Small intestine (tissue), 7 donors: ENCODE measurements around the gene RLN3. TPM values are rescaled to one million over a fixed set of nuclear protein-coding genes. Genes with fewer than 3 reads are reported as not detected.

ENCODE experiments used
- DNase-seq, 2 donors: peaks; one replicate each; pipeline versions ENCODE4 v3.0.0 to v3.0.0-alpha.2; 2013
- FAIRE-seq: peaks from 2 replicates; lab custom pipeline; 2012; peaks lifted over from hg19 to GRCh38; lab: Jason Lieb, UNC
- H3K27ac ChIP-seq, 3 donors: one replicate each; pipeline ENCODE4 v1.5.1; 2013; ENCODE audit warnings: low read length in 2 of 3, mild to moderate bottlenecking in 2 of 3, control low read depth in 1 of 3, inconsistent platforms in 1 of 3, low read depth in 1 of 3, moderate library complexity in 1 of 3
- H3K27me3 ChIP-seq, 3 donors: one replicate each; pipeline ENCODE4 v1.6.1; 2013; ENCODE audit warnings: low read length in 3 of 3, inconsistent platforms in 1 of 3; ENCODE audit not compliant: control insufficient read depth in 3 of 3, insufficient read depth in 3 of 3
- H3K36me3 ChIP-seq, 3 donors: one replicate each; pipeline ENCODE4 v1.6.1; 2013; ENCODE audit warnings: low read length in 3 of 3, inconsistent platforms in 1 of 3, low read depth in 1 of 3, mild to moderate bottlenecking in 1 of 3, moderate library complexity in 1 of 3; ENCODE audit not compliant: control insufficient read depth in 3 of 3, insufficient read depth in 2 of 3
- H3K4me1 ChIP-seq, 3 donors: one replicate each; pipeline ENCODE4 v1.6.1; 2013; ENCODE audit warnings: low read length in 2 of 3, inconsistent platforms in 1 of 3, low read depth in 1 of 3, mild to moderate bottlenecking in 1 of 3, moderate library complexity in 1 of 3; ENCODE audit not compliant: control insufficient read depth in 3 of 3, insufficient read depth in 2 of 3
- H3K4me3 ChIP-seq, 3 donors: one replicate each; pipeline ENCODE4 v1.5.1; 2013; ENCODE audit warnings: low read length in 3 of 3, control low read depth in 1 of 3, inconsistent platforms in 1 of 3, low read depth in 1 of 3, mild to moderate bottlenecking in 1 of 3, moderate library complexity in 1 of 3
- H3K9me3 ChIP-seq, 2 donors: one replicate each; pipeline ENCODE4 v1.6.1; 2013; ENCODE audit warnings: low read depth in 1 of 2, low read length in 1 of 2; ENCODE audit not compliant: control insufficient read depth in 2 of 2, insufficient read depth in 1 of 2
- WGBS, 3 donors: extraction: QIAGEN DNeasy Blood & Tissue Kit; methylation state at CpG; one replicate each; pipeline ENCODE4 v1.1.7; 2013; 5-methylcytosine and 5-hydroxymethylcytosine counted together
- polyA plus RNA-seq, 4 donors: library from polyadenylated mRNA; stranded (reverse) in 3 of 4; unstranded in 1 of 4; fragments of 200-250 nt in 3 of 4; fragments of 120-200 nt in 1 of 4; gene quantifications; one replicate each; pipeline versions ENCODE4 v1.2.1 to v1.2.3, GENCODE V29; 2013
- donor health status: healthy with polysubstance abuse.
- donor health status: control.
- donor health status: control.
- donor health status: Bipolar disorder and iron deficiency.
- donor health status: healthy.

The RLN3 gene
- polyA plus RNA-seq, 4 donors: 0.68 TPM; not detected in 3

DNA sequence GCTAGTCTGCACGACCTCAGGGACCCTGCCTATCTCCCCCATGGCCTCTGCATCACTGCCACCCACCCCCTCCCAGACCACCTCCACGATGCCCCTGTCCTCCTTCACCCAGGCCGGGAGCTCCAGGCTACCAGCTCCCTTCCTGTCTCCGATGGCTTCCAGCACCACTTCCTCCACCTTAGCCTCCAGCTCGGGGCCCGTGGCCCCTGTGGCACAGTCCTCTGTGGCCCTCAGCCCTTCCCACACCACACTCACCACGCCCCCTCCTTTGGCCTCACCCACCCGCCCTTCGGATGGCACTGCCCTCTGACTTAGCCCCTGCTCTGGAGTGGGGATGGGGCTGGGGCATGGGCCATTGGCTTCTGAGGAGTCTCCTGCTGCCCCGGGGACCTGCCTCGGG is 26.8 kb downstream of the RLN3 start:
- 54 to 73% (median 61%) methylated on average over 11 of the region's 11 CpGs for WGBS, 3 donors
- Histone ChIP-seq H3K9me3 (peaks cover 0 to 6% of the 10 kb centered on the region in 2 donors), H3K27me3 (peaks cover 0 to 38% (median 4%) of the 10 kb centered on the region in 3 donors), H3K27ac (no peak overlapping the region), H3K4me1 (peaks cover 0 to 12% (median 0%) of the 10 kb centered on the region in 3 donors), H3K36me3 (peaks cover 0 to 14% (median 0%) of the 10 kb centered on the region in 3 donors), H3K4me3 (no peak overlapping the region)
- FAIRE-seq (no peak), DNase-seq (no peak)

DNA sequence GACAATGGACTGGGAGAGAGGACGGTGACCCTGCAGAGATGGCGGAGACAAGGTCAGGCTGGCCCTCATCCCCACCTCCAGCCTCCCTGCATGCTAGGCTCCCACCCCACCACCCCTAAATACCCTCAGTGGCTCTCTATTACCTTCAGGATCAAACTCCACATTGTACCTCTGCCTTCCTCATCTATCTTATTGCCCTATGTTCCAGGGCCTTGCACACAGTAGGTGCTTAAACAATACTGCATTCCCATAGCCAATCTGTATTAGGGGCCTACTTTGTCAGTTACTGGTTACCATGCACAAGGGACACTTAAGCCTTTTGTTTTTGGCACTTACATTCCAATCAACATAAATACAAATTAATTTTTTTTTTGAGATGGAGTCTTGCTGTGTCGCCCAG is 27.4 kb downstream of the RLN3 start:
- peaks cover 0 to 18% (median 0%) of the 10 kb centered on the region in 3 donors for H3K4me1 ChIP-seq
- peaks cover 0 to 6% of the 10 kb centered on the region in 2 donors for H3K9me3 ChIP-seq
- no peak overlapping the region for H3K27ac ChIP-seq
- WGBS, 3 donors: 86 to 98% (median 91%) methylated on average over 3 of the region's 3 CpGs
- DNase-seq (no peak), FAIRE-seq (no peak)
- peaks cover 0 to 14% (median 0%) of the 10 kb centered on the region in 3 donors for H3K36me3 ChIP-seq
- no peak overlapping the region for H3K4me3 ChIP-seq
- peaks cover 0 to 40% (median 6%) of the 10 kb centered on the region in 3 donors for H3K27me3 ChIP-seq

DNA sequence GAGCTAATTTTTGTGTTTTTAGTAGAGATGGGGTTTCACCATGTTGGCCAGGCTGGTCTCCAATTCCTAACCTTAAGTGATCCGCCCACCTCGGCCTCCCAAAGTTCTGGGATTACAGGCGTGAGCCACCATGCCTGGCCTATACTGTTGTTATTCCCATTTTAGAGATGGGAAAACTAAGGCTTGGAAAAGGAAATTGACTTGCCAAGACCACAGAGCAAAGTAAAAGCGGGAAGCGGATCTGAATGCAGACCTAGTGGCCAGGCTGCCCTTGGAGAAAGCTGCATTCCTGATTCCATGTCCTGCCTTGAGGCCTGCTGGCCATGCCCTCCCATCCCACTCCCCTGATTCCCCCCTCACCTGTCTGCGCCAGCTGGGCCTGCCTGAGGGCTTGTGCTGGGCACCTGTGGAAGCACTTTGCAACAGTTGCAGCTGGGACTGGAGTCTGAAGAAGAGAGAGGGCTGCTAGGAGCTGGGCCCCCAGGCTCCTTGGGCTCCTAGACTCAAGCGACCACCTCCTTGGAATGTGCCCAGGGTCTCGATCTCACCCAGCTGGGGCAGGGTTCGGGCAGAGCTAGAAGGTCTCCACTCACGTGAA is 28.2 kb downstream of the RLN3 start:
- H3K36me3 ChIP-seq: peaks cover 0 to 10% (median 0%) of the 10 kb centered on the region in 3 donors
- FAIRE-seq (no peak), DNase-seq (no peak)
- no peak overlapping the region for H3K27ac ChIP-seq
- H3K27me3 ChIP-seq: peaks cover 0 to 40% (median 6%) of the 10 kb centered on the region in 3 donors
- H3K4me3 ChIP-seq: no peak overlapping the region
- peaks cover 0 to 19% (median 0%) of the 10 kb centered on the region in 3 donors for H3K4me1 ChIP-seq
- H3K9me3 ChIP-seq: peaks cover 0 to 6% of the 10 kb centered on the region in 2 donors
- WGBS, 3 donors: 94 to 97% (median 96%) methylated on average over 10 of the region's 10 CpGs

DNA sequence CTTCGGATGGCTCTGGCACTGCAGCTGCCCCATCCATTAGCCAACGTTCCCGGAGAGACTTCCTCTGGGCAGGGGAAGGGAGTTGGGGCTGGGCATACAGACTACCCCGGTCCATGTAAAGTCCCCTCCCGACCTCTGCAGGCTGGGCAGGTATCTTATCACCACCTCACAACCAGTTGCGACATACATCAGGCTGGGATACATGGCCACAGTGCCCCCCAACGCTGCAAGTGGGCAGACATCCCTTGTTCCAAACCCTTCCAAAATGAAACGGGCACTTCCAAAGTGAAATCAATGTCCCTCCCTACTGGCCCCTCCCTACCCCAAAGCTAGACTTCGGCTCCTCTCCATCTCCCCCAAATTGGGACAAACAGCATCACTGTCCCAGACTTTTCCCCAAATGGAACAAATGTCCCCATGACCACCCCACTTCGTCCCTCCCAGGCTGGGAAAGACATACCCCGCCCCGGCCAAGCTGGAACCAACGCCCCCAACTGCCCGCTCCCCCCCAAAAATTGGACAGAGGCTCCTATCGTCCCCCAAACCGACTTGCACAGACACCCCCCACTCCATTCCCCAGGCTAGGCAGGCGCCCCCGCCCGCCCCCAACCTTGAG is 28.9 kb downstream of the RLN3 start:
- peaks cover 0 to 6% of the 10 kb centered on the region in 2 donors for H3K9me3 ChIP-seq
- peaks cover 0 to 7% (median 0%) of the 10 kb centered on the region in 3 donors for H3K36me3 ChIP-seq
- peaks cover 0 to 26% (median 2%) of the 10 kb centered on the region in 3 donors for H3K4me1 ChIP-seq
- H3K27me3 ChIP-seq: peaks cover 0 to 40% (median 6%) of the 10 kb centered on the region in 3 donors
- WGBS, 3 donors: 31 to 47% (median 44%) methylated on average over 17 to 19 of the region's 19 CpGs
- H3K27ac ChIP-seq: no peak overlapping the region
- no peak for DNase-seq
- FAIRE-seq: no peak
- peak overlapping the region in 1 of 3 donors; percentile 7 for H3K4me3 ChIP-seq

DNA sequence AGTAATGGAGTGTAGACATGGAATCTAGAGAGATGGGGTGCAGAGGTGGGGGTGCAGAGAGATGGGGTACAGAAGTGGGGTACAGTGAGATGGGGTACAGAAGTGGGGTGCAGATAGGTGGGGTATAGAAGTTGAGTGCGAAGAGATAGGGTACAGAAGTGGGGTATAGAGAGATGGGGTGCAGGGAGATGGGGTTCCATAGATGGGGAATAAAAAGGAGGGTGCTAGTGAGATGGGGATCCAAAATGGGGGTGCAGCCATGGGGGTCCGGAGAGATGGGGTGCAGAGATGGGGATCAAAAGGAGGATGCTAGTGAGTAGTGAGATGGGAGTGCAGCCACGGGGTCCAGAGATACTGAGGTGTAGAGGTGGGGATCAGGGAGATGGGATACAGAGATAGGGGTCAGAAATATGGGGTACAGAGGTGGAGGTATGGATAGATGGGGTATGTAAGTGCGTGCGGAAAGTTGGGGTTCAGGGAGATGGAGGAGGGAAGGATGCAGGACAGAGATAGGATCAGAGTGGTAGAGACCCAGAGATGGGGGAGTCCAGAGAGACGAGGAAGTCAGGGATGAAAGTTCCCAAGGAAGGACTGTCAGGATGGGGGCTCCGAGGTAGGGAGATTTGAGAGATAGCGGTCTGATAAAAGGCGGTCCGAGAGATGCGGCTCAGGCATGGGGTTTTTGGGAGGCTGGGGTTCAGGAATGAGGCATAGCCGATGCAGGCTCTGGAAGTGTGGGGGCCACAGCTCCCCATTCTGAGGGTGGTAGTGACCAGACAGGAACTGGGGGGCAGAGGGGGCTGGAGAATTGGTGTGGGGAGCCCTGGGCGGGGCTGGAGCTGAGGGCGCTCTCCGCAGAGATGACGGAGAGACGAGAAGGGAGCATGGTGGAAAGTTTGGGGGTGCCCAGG is 30.5 kb downstream of the RLN3 start:
- peaks cover 0 to 31% (median 2%) of the 10 kb centered on the region in 3 donors for H3K4me1 ChIP-seq
- H3K27ac ChIP-seq: no peak overlapping the region
- DNase-seq: no peak
- peaks cover 0 to 40% (median 6%) of the 10 kb centered on the region in 3 donors for H3K27me3 ChIP-seq
- 24 to 45% (median 35%) methylated on average over 15 to 17 of the region's 17 CpGs for WGBS, 3 donors
- H3K36me3 ChIP-seq: no peaks in the 10 kb centered on the region
- no peak for FAIRE-seq
- H3K4me3 ChIP-seq: no peak overlapping the region
- H3K9me3 ChIP-seq: no peaks in the 10 kb centered on the region

DNA sequence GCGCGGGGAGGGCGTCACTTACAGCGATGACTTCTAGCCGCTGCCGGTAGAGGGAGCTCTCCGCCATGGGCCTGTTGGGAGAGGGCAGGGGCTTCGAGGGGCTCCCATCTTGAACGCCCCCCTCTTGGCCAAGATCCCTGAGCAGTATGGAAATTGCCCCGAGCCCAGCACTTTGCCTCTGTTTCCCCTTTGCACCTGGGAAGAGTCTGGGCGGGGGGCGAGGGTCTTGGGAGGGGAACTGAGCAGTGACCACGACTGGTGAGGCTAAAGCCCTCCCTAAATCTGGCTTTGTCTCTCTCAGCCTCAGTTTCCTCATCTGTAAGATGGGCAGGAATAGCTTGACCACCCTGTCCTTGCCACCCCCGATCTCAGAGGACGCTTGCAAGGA is 31.1 kb downstream of the RLN3 start:
- no peak for FAIRE-seq
- no peak overlapping the region for H3K4me3 ChIP-seq
- WGBS, 3 donors: 17 to 30% (median 27%) methylated on average over 13 to 15 of the region's 15 CpGs
- H3K9me3 ChIP-seq: no peaks in the 10 kb centered on the region
- no peak for DNase-seq
- H3K27me3 ChIP-seq: peaks cover 0 to 40% (median 6%) of the 10 kb centered on the region in 3 donors
- no peak overlapping the region for H3K27ac ChIP-seq
- H3K36me3 ChIP-seq: no peaks in the 10 kb centered on the region
- peaks cover 0 to 31% (median 2%) of the 10 kb centered on the region in 3 donors for H3K4me1 ChIP-seq

DNA sequence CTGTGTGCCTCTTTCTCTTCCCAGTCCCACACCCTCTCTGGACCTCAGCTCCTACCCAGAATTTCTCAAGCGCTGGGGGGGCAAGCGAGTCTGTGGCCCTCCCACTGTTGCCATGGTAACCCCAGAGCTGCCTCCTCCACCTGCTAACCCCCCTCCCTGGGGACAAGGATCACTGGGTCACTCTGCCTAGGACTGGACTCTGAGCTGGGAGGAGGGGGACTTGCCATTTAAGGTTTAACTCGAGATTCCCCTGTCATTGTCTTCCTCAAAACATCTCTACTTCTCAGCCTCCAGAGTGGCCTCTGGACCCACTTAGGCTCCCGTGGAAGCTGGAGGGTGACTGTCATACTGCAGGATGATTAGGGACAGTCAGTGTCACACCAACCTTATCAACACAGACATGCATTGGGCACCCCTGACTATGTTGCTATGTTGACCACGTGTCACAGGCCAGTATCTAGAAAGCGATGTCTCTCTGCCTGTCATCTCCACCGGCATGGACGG is 31.8 kb downstream of the RLN3 start:
- no peak for FAIRE-seq
- no peak overlapping the region for H3K4me3 ChIP-seq

More for the DNA sequence above, 31.8 kb downstream of the RLN3 start:
- WGBS, 3 donors: 20 to 44% (median 29%) methylated on average over 8 of the region's 8 CpGs
- peak; percentile 43 to 59 for DNase-seq
- Histone ChIP-seq H3K4me1 (peaks cover 0 to 31% (median 2%) of the 10 kb centered on the region in 3 donors), H3K9me3 (no peaks in the 10 kb centered on the region), H3K27ac (peak overlapping the region in 1 of 3 donors; percentile 28), H3K36me3 (no peaks in the 10 kb centered on the region), H3K27me3 (peaks cover 0 to 35% (median 6%) of the 10 kb centered on the region in 3 donors)
